ENCODE measurements around the gene TRPM4. TPM values are rescaled to one million over a fixed set of nuclear protein-coding genes. Genes with fewer than 3 reads are reported as not detected.

TRPM4 gene
- total RNA-seq, 3 donors from 2014 or later: 0.37 to 0.43 (median 0.38) TPM

DNA sequence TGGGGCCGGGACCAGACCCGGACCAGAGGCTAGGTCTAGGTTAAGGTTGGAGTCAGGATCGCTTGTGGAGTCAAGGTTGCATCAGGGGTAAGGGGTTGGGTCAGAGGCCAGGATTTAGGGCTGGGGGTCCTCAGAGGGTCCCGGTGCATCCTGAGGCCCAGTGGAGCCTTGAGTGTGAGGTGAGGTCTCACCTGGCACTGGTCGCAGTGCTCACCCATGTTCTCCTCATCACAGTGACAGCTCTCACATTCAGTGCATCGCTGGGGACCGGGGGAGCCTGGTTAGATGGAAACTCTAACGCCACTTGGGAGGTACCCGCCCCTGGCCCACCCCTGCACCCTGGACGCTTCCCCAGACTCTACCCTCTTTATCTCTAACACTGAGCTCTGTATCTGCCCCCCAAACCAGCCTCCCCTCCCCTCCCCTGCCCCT, 5.5 kb upstream of the TRPM4 start:
- Mint-ChIP-seq H3K4me1 (ENCODE audit: low read depth) (peaks cover 21% of the 10 kb centered on the region), H3K9me3 (peaks cover 5% of the 10 kb centered on the region), H3K4me3 (no peak overlapping the region), H3K36me3 (ENCODE audit: insufficient read depth) (no peaks in the 10 kb centered on the region), H3K27me3 (ENCODE audit: low read depth) (peaks cover 74% of the 10 kb centered on the region)
- ATAC-seq: no peak
- no peak for DNase-seq

DNA sequence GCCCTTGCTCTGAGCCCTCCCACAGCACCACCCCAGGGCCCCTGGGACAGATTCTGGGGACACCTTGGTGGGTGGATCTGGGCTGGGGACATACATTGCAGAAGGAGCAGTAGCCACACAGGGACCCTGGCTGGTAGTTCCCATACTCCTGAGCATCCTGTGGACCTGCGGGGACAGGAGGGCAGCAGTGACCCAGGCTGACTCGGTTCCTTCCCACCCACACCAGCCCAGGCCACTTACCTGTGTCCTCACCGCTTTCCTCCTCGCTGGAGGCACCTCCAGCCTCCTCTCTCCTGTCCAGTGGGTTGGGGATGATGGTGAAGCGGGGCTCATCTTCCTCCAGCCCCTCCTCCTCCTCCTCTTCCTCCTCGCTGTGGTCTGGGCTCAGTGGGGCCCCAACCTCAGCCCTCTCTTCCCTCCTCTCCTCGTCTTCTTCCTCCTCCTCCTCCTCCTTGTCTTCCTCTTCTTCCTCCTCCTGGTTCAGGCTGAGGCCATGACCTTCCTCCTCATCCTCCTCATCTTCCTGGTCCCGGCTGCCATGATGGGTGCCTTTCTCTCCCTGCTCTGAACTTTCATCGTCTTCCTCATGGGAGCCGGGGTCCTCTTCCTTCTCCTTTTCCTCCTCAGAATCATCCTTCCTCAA, 4.3 kb upstream of the TRPM4 start:
- no peak for DNase-seq
- no peak overlapping the region for H3K4me3 Mint-ChIP-seq
- peaks cover 76% of the 10 kb centered on the region for H3K27me3 Mint-ChIP-seq (ENCODE audit: low read depth)
- peaks cover 5% of the 10 kb centered on the region for H3K9me3 Mint-ChIP-seq
- H3K4me1 Mint-ChIP-seq (ENCODE audit: low read depth): peaks cover 22% of the 10 kb centered on the region
- ATAC-seq: no peak
- H3K36me3 Mint-ChIP-seq (ENCODE audit: insufficient read depth): no peaks in the 10 kb centered on the region

DNA sequence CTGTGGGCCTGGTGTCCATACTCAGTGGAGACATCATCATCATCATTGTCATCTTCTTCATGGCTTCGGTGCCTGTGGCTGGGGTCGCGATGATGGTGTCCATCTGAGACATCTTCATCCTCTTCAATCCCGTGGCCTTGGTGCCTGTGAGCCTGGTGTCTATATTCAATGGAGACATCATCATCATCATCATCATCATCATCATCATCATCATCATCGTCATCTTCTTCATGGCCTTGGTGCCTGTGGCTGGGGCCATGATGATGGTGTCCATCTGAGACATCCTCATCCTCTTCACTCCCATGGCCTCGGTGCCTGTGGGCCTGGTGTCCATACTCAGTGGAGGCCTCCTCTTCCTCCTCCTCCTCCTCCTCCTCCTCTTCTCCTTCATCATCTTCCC, 3.3 kb upstream of the TRPM4 start:
- peaks cover 5% of the 10 kb centered on the region for H3K9me3 Mint-ChIP-seq
- H3K4me3 Mint-ChIP-seq: no peak overlapping the region
- peaks cover 20% of the 10 kb centered on the region for H3K4me1 Mint-ChIP-seq (ENCODE audit: low read depth)
- no peaks in the 10 kb centered on the region for H3K36me3 Mint-ChIP-seq (ENCODE audit: insufficient read depth)
- DNase-seq (no peak), ATAC-seq (no peak)
- H3K27me3 Mint-ChIP-seq (ENCODE audit: low read depth): peaks cover 76% of the 10 kb centered on the region

DNA sequence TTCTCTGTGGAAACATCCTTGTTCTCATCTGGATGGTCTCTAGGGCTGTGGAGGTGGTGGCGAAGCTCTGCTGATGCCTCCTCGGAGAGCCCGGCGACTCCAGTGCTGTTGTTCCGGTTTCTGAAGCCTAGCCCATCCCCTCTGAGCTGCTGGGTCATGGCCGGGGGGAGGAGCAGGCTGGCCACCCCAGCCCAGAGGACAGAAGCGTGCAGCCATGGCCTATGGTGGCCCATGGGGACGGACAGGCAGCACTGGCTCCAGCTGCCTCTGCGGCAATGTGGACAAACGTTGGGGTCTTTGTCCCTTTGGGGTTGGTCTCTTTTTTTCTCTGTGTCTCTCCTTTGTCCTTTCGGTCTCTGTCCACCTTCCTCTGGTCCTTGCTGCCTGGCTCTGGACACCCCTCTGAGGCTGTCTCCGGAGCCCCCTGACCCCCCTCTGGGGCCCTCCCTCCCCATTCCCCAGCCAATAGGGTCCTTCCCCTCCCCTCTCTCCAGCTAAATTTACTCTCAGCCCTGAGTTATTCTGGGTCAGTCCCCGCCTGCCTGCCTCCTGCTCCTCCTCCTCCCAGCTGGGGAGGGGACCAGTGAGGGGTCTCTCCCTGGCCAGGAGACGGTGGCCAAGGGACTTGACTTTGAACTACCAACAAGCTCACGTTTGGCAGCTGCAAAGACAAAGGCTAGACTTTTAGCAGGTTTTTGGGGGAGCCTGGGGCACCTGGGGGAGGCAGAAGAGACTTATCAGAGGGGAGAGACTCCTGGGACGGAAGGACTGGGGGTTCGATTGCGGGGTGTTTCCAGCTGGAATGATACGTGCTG, 2.4 kb upstream of the TRPM4 start, which contains the start of gene HRC:
HRC (minus strand) TSS at position 392 of the 815 bp plus-strand sequence; CDS start at position 233, 159 bp downstream.
- no peak within 1 kb of the TSS for H3K4me3 Mint-ChIP-seq
- H3K36me3 Mint-ChIP-seq (ENCODE audit: insufficient read depth): no peaks in the 10 kb centered on the region
- DNase-seq (no peak), ATAC-seq (no peak)
- peaks cover 13% of the 10 kb centered on the region for H3K4me1 Mint-ChIP-seq (ENCODE audit: low read depth)
- peaks cover 5% of the 10 kb centered on the region for H3K9me3 Mint-ChIP-seq
- peaks cover 77% of the 10 kb centered on the region for H3K27me3 Mint-ChIP-seq (ENCODE audit: low read depth)

DNA sequence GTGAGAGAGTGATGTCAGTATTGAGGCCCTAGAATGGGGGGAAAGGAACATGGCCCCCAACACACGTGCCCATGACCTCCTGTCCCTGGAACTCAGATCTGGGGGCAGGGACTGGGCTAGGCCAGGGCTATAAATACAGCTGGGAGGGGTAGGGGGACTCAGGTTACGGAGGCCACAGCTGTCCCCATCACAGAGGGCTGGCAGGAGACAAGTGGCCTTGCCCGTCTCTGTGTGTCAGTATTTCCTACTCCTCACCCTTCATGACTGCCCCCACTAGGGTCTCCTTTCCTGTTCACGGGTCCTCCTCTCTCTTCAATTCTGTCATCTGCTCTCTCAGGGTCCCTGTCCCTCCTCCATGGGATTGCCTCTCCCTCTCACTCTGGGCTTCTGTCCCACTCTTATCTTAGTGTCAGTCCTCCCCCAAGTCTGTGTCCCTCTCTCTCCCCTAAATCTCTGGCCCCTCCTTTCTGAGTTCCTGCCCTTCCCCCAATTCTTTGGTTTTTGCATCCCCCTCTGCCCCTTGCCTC, 1.7 kb upstream of the TRPM4 start:
- H3K4me1 Mint-ChIP-seq (ENCODE audit: low read depth): peaks cover 13% of the 10 kb centered on the region
- H3K27me3 Mint-ChIP-seq (ENCODE audit: low read depth): peaks cover 82% of the 10 kb centered on the region
- H3K4me3 Mint-ChIP-seq: no peak overlapping the region
- no peak for ATAC-seq
- no peaks in the 10 kb centered on the region for H3K36me3 Mint-ChIP-seq (ENCODE audit: insufficient read depth)
- peaks cover 5% of the 10 kb centered on the region for H3K9me3 Mint-ChIP-seq
- DNase-seq: no peak

DNA sequence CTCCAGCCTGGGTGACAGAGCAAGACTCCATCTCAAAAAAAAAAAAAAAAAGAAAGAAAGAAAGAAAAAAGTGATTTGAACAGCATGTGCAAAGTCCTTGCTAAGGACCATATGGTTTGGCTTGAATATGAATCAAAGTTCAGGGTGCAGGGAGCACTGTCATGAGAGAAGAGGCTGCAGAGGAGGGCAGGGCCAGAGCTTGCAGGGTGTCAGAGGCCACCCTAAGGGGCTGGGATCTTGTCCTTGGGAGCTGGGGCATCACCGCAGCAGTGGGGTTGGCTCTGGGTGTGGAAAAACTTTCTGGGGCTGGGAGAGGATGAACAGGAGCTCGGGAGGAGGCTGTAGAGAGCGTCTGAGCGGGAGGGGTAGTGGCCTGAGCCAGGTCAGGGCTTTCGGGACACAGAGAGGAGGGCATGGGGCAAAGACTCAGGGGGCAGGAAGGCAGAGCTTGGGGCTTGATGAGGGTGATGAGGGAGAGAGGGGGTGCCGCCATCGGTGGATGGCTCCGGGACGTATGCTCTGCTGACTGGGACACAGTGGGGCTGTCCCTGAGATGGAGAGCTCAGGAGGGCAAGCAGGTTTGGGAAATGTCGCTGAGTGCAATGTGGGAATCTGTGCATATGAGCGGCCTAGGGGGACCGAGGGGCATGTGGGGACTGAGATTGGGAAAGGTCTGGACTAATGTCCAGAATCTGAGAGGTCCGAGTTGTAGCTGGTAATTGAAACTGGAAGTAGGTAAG, 3.0 kb downstream of the TRPM4 start:
- Mint-ChIP-seq H3K4me3 (no peak overlapping the region), H3K36me3 (ENCODE audit: insufficient read depth) (no peaks in the 10 kb centered on the region), H3K9me3 (no peaks in the 10 kb centered on the region), H3K4me1 (ENCODE audit: low read depth) (peaks cover 6% of the 10 kb centered on the region), H3K27me3 (ENCODE audit: low read depth) (peaks cover 48% of the 10 kb centered on the region)
- DNase-seq: no peak
- ATAC-seq: no peak

DNA sequence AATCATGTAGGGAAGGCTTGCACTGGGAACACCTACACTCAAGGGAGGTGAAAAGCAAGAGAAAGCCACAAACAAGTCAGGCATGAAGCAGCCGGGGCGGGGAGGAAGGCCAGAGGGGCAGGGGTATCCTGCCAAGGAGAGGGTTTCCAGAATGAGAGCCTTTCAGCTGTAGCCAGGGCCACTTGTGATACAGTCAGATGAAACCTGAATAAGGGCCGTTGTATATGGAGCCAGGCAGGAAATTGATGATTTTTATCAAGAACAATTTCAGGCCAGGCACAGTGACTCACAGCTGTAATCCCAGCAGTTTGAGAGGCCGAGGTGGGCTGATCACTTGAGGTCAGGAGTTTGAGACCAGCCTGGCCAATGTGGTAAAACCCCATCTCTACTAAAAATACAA, 4.4 kb downstream of the TRPM4 start:
- ATAC-seq: no peak
- no peaks in the 10 kb centered on the region for H3K9me3 Mint-ChIP-seq
- H3K27me3 Mint-ChIP-seq (ENCODE audit: low read depth): peaks cover 46% of the 10 kb centered on the region

DNA sequence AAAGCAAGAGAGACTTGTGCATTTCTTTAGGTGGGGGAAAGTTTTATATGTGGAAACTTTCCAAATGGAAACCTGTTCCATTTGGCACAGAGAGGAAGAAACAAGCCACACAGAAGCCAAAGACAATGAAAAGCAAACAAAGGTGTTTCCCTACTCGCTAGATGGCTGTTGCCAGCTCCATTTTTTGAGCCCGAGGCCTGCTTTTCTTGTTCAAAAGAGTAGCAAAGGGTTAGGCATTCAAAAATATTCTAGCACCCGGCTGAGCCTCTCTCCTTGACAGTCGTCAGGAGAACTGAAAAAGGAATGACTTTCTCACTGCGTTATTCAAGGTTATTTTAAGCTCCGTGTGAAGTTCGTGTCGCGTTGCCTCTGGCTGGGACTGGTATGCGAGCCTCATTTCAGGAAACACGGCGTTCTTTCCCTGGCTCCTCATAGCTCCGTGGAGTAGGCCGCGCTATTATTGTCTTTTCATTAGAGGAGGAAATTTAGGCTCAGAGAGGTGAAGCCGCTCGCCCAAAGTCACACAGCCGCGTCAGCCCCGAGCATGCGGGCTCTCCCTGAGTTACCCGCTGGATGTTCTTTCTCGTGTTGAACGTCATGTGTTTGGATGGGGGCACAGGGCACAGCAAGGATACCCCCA, 7.6 kb downstream of the TRPM4 start:
- Mint-ChIP-seq H3K9me3 (no peaks in the 10 kb centered on the region), H3K4me3 (no peak overlapping the region), H3K27me3 (ENCODE audit: low read depth) (peaks cover 20% of the 10 kb centered on the region), H3K4me1 (ENCODE audit: low read depth) (no peaks in the 10 kb centered on the region), H3K36me3 (ENCODE audit: insufficient read depth) (no peaks in the 10 kb centered on the region)
- ATAC-seq (no peak), DNase-seq (no peak)

More for the DNA sequence above, 4.4 kb downstream of the TRPM4 start:
- Mint-ChIP-seq H3K4me1 (ENCODE audit: low read depth) (peaks cover 6% of the 10 kb centered on the region), H3K4me3 (no peak overlapping the region), H3K36me3 (ENCODE audit: insufficient read depth) (no peaks in the 10 kb centered on the region)
- DNase-seq: no peak

DNA sequence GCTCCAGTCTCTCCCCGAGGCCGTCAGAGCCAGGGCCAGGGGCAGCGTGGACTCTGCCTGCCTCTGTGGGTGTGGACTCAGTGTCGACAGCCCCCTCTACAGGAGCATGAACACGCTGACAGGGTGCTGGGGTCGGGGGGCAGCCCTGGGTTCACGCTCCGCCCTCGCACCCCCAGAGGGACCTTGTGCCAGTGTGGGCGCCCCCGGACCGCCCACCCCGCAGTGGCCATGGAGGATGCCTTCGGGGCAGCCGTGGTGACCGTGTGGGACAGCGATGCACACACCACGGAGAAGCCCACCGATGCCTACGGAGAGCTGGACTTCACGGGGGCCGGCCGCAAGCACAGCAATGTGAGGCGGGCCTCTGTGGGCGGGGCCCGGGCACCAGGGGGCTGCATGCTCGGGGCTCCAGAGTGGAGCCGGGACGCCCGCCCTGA, 8.3 kb downstream of the TRPM4 start:
- DNase-seq (no peak), ATAC-seq (no peak)
- no peaks in the 10 kb centered on the region for H3K9me3 Mint-ChIP-seq
- no peaks in the 10 kb centered on the region for H3K4me1 Mint-ChIP-seq (ENCODE audit: low read depth)
- peaks cover 13% of the 10 kb centered on the region for H3K27me3 Mint-ChIP-seq (ENCODE audit: low read depth)
- H3K36me3 Mint-ChIP-seq (ENCODE audit: insufficient read depth): no peaks in the 10 kb centered on the region
- H3K4me3 Mint-ChIP-seq: no peak overlapping the region

DNA sequence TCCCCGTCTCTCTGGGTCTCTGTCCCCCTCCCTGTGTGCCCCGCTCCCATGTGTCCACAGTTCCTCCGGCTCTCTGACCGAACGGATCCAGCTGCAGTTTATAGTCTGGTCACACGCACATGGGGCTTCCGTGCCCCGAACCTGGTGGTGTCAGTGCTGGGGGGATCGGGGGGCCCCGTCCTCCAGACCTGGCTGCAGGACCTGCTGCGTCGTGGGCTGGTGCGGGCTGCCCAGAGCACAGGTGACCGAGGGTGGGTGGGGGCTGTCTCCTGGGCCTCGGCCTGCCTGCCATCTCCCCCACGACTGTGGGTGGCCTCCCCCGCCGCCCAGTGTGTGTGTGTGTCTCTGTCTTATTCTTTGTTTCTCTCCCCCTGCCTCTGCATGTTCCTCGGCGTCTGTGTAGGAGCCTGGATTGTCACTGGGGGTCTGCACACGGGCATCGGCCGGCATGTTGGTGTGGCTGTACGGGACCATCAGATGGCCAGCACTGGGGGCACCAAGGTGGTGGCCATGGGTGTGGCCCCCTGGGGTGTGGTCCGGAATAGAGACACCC, 10.3 kb downstream of the TRPM4 start:
- H3K4me1 Mint-ChIP-seq (ENCODE audit: low read depth): no peaks in the 10 kb centered on the region
- no peaks in the 10 kb centered on the region for H3K9me3 Mint-ChIP-seq
- ATAC-seq (no peak), DNase-seq (no peak)
- H3K27me3 Mint-ChIP-seq (ENCODE audit: low read depth): peaks cover 8% of the 10 kb centered on the region
- H3K36me3 Mint-ChIP-seq (ENCODE audit: insufficient read depth): no peaks in the 10 kb centered on the region
- H3K4me3 Mint-ChIP-seq: no peak overlapping the region

DNA sequence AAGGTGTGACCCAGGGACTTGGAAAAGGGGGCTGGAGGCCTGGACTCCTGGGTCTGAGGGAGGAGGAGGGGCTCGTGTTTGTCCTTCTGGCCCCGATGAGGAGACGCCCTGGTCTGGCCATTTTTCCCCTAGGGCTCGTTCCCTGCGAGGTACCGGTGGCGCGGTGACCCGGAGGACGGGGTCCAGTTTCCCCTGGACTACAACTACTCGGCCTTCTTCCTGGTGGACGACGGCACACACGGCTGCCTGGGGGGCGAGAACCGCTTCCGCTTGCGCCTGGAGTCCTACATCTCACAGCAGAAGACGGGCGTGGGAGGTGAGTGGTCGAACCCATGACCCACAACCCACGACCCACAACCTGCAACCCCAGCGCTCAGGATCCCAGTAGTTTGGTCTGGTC, 10.8 kb downstream of the TRPM4 start:
- no peak for ATAC-seq
- Mint-ChIP-seq H3K9me3 (no peaks in the 10 kb centered on the region), H3K36me3 (ENCODE audit: insufficient read depth) (no peaks in the 10 kb centered on the region), H3K4me1 (ENCODE audit: low read depth) (no peaks in the 10 kb centered on the region), H3K27me3 (ENCODE audit: low read depth) (peaks cover 8% of the 10 kb centered on the region), H3K4me3 (no peak overlapping the region)
- no peak for DNase-seq

DNA sequence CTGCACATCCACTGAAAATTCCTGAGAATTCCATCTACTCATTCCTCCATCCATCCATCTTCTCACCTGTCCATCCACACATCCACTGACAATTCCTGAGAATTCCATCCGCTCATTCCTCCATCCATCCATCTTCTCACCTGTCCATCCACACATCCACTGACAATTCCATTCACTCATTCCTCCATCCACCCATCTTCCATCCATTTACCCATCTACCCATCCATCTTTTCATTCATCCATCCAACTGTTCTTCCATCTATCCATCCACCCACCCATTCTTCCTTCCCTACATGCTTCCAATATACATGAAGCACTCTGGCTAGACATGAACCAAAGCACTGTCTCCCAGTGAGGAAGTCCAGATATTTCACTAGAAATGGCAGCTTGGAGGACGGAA, 15.6 kb downstream of the TRPM4 start:
- no peaks in the 10 kb centered on the region for H3K9me3 Mint-ChIP-seq
- no peak for ATAC-seq
- H3K4me1 Mint-ChIP-seq (ENCODE audit: low read depth): peaks cover 4% of the 10 kb centered on the region
- no peak overlapping the region for H3K4me3 Mint-ChIP-seq
- no peaks in the 10 kb centered on the region for H3K36me3 Mint-ChIP-seq (ENCODE audit: insufficient read depth)
- no peak for DNase-seq
- peaks cover 4% of the 10 kb centered on the region for H3K27me3 Mint-ChIP-seq (ENCODE audit: low read depth)

DNA sequence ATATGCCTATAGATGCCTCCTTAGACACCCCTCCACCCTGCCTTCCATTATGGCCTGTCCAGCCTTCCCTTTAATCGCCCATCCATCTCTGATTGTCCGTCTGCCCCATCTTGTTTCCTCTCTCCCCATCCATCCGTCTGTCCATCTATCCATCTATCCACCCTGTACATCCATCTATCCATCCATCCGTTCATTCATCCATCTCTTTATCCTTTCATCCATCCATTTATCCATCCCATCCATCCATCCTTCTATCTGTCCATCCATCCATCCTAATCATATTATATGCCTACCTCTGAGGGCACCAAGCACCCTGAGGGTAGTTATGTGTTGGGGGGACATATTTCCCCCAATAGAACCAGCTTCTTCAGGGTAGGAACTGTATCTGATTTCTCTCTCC, 23.1 kb downstream of the TRPM4 start:
- Mint-ChIP-seq H3K4me1 (ENCODE audit: low read depth) (peaks cover 4% of the 10 kb centered on the region), H3K27me3 (ENCODE audit: low read depth) (peaks cover 7% of the 10 kb centered on the region), H3K9me3 (peaks cover 5% of the 10 kb centered on the region), H3K36me3 (ENCODE audit: insufficient read depth) (no peaks in the 10 kb centered on the region), H3K4me3 (no peak overlapping the region)
- DNase-seq (no peak), ATAC-seq (no peak)
